ENCODE results near the gene HSPA1A. TPM values are rescaled to one million over a fixed set of nuclear protein-coding genes. Genes with fewer than 3 reads are reported as not detected.
"Not testable (repeated sequence)": the region's sequence is repeated elsewhere in the genome, so short reads cannot be mapped to it uniquely, and the experiment has no call there.

Gene HSPA1A
- total RNA-seq, 1 experiment from 2014 or later = 57.2 TPM

DNA sequence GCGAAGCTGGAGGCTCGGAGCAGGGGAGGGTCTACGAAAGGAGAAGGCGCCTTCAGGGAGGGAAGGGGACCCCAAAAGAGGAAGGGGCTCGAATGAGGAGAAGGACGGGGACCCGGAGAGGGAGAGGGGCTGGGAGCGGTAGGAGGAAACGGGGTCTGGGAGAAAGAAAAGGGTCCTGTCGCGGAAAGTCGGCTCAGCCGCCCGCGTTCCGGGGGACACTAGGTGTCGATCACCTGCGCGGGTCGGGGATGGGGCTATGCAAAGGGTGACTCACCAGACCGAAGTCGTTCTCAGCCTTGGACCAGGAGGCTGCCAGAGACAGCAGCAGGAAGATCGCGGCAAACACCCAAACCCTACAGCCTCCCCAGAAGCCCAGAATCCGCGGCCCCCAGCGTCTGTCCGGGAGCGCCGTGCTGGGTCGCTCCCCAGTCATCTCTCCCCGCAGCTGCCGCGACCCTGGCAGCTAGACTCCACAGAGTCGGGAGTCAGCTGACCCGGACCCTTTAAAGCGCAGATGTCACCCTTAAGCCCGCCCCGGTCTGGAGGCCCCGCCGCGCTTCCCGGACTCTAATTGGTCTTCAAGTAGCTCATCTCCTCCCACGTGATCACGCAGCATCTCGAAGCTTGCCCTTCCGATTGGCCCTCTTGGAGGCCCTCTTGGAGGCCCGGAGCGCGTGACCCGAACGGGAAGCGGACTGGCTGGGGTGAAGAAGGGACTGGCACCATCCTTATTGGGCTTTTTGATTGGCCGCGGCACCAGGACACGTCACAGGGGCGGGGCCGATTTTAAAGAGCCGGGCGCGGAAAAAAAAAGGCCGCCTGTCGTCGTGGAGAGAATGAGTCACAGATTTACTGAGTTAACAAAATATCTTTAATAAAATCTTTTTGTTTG lies 47.2 kb downstream of the HSPA1A start, which contains the start of gene NEU1 (continued):
- TF ChIP-seq ZNF416 (CRISPR knock-in tag; IDR thresholded peaks at IDR 0.05) (0 out of 2 replicates have a peak, but pooled peaks have one; percentile 21), NFYB (CRISPR knock-in tag; conservative IDR thresholded peaks at IDR 0.05; ENCODE audit: low read depth) (peak; percentile 73), NFE2L1 (CRISPR knock-in tag; IDR thresholded peaks at IDR 0.05) (0 out of 2 replicates have a peak, but pooled peaks have one; percentile 22)
- TF ChIP-seq, protein P1, sequence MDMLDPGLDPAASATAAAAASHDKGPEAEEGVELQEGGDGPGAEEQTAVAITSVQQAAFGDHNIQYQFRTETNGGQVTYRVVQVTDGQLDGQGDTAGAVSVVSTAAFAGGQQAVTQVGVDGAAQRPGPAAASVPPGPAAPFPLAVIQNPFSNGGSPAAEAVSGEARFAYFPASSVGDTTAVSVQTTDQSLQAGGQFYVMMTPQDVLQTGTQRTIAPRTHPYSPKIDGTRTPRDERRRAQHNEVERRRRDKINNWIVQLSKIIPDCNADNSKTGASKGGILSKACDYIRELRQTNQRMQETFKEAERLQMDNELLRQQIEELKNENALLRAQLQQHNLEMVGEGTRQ (CRISPR knock-in tag; IDR thresholded peaks at IDR 0.05) = peak; percentile 98
- TF ChIP-seq, protein P2, sequence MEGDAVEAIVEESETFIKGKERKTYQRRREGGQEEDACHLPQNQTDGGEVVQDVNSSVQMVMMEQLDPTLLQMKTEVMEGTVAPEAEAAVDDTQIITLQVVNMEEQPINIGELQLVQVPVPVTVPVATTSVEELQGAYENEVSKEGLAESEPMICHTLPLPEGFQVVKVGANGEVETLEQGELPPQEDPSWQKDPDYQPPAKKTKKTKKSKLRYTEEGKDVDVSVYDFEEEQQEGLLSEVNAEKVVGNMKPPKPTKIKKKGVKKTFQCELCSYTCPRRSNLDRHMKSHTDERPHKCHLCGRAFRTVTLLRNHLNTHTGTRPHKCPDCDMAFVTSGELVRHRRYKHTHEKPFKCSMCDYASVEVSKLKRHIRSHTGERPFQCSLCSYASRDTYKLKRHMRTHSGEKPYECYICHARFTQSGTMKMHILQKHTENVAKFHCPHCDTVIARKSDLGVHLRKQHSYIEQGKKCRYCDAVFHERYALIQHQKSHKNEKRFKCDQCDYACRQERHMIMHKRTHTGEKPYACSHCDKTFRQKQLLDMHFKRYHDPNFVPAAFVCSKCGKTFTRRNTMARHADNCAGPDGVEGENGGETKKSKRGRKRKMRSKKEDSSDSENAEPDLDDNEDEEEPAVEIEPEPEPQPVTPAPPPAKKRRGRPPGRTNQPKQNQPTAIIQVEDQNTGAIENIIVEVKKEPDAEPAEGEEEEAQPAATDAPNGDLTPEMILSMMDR (IDR thresholded peaks at IDR 0.05) = no peak
- TF ChIP-seq, protein P3, sequence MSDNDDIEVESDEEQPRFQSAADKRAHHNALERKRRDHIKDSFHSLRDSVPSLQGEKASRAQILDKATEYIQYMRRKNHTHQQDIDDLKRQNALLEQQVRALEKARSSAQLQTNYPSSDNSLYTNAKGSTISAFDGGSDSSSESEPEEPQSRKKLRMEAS (CRISPR knock-in tag; IDR thresholded peaks at IDR 0.05) = peak; percentile 54; the same call in 1 of the 2 replicates

DNA sequence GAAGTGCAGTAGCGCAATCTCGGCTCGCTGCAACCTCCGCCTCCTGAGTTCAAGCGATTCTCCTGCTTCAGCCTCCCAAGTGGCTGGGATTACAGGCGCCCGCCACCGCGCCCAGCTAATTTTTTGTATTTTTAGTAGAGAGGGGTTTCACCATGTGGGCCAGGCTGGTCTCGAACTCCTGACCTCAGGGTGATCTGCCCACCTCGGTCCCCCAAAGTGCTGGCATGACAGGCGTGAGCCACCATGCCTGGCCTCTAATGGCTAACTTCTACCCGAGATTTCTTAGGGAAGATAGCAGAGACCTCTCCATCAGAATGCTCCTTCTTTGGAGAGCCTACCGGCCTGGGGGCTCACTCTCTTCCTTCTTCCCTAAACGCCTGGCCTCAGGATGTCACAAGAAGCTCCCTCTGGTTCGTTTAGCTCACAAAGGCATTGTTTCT lies 48.8 kb downstream of the HSPA1A start:
- ChIA-PET POLR2A (interaction anchor here (0.6 to 1.9 kb wide), 6 partner anchors 37 to 288 kb away, joined by 3 to 13 read pairs (median 6); partner anchors contain the start of genes DDAH2, HSPA1B, MSH5 and PRRT1), CTCF (interaction anchor here (0.6 to 2.3 kb wide), 12 partner anchors 15 to 313 kb away, joined by 3 to 17 read pairs (median 4); partner anchors contain the start of genes LSM2, LY6G5C, MSH5 and VARS1)
- peaks cover 19% of the 10 kb centered on the region for H3K4me1 Mint-ChIP-seq
- not testable (repeated sequence) for DNase-seq (ENCODE audit: low spot score); H3K36me3 Mint-ChIP-seq; ATAC-seq; H3K9me3 Mint-ChIP-seq; H3K27me3 Mint-ChIP-seq (ENCODE audit: low read depth)
- peak overlapping the region; percentile 97 for H3K4me3 Mint-ChIP-seq
- H3K27ac Mint-ChIP-seq = peak overlapping the region; percentile 99; the same call in 1 of the 2 replicates

DNA sequence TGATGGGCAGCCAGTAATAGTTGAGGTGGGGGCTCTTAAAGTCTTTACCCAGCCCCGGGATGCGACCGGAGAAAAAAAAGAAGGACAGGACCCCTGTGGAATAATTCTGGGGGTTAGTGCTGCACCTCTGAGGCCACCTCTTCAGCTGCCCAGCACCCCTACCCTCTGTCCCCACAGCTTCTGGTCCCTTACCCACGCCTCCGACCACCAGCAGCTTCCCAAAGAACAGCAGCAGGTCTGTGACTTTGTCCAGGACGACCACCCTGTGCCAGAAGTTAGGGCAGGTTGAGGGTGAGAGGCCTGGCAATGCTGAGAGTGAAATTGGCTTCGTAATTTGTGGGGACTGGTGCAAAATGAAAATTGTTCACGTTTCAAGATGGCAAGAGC lies 49.5 kb downstream of the HSPA1A start:
- Mint-ChIP-seq H3K27ac (0 out of 2 replicates have a peak overlapping the region, but pooled peaks have one; percentile 17), H3K36me3 (peaks cover 5% of the 10 kb centered on the region), H3K4me1 (peaks cover 19% of the 10 kb centered on the region), H3K9me3 (no peaks in the 10 kb centered on the region), H3K4me3 (peak overlapping the region; percentile 97), H3K27me3 (ENCODE audit: low read depth) (peaks cover 2% of the 10 kb centered on the region; the same call in 1 of the 2 replicates)
- DNase-seq (ENCODE audit: low spot score) = no peak
- ATAC-seq = no peak
- CTCF ChIA-PET = no interaction called here
- POLR2A ChIA-PET = no interaction called here
- TF ChIP-seq, protein P4, sequence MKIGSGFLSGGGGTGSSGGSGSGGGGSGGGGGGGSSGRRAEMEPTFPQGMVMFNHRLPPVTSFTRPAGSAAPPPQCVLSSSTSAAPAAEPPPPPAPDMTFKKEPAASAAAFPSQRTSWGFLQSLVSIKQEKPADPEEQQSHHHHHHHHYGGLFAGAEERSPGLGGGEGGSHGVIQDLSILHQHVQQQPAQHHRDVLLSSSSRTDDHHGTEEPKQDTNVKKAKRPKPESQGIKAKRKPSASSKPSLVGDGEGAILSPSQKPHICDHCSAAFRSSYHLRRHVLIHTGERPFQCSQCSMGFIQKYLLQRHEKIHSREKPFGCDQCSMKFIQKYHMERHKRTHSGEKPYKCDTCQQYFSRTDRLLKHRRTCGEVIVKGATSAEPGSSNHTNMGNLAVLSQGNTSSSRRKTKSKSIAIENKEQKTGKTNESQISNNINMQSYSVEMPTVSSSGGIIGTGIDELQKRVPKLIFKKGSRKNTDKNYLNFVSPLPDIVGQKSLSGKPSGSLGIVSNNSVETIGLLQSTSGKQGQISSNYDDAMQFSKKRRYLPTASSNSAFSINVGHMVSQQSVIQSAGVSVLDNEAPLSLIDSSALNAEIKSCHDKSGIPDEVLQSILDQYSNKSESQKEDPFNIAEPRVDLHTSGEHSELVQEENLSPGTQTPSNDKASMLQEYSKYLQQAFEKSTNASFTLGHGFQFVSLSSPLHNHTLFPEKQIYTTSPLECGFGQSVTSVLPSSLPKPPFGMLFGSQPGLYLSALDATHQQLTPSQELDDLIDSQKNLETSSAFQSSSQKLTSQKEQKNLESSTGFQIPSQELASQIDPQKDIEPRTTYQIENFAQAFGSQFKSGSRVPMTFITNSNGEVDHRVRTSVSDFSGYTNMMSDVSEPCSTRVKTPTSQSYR (CRISPR knock-in tag; IDR thresholded peaks at IDR 0.05) = no peak
- TF ChIP-seq, protein P5, sequence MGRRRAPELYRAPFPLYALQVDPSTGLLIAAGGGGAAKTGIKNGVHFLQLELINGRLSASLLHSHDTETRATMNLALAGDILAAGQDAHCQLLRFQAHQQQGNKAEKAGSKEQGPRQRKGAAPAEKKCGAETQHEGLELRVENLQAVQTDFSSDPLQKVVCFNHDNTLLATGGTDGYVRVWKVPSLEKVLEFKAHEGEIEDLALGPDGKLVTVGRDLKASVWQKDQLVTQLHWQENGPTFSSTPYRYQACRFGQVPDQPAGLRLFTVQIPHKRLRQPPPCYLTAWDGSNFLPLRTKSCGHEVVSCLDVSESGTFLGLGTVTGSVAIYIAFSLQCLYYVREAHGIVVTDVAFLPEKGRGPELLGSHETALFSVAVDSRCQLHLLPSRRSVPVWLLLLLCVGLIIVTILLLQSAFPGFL (CRISPR knock-in tag; IDR thresholded peaks at IDR 0.05; ENCODE audit: borderline replicate concordance) = no peak
- TF ChIP-seq, protein P6, sequence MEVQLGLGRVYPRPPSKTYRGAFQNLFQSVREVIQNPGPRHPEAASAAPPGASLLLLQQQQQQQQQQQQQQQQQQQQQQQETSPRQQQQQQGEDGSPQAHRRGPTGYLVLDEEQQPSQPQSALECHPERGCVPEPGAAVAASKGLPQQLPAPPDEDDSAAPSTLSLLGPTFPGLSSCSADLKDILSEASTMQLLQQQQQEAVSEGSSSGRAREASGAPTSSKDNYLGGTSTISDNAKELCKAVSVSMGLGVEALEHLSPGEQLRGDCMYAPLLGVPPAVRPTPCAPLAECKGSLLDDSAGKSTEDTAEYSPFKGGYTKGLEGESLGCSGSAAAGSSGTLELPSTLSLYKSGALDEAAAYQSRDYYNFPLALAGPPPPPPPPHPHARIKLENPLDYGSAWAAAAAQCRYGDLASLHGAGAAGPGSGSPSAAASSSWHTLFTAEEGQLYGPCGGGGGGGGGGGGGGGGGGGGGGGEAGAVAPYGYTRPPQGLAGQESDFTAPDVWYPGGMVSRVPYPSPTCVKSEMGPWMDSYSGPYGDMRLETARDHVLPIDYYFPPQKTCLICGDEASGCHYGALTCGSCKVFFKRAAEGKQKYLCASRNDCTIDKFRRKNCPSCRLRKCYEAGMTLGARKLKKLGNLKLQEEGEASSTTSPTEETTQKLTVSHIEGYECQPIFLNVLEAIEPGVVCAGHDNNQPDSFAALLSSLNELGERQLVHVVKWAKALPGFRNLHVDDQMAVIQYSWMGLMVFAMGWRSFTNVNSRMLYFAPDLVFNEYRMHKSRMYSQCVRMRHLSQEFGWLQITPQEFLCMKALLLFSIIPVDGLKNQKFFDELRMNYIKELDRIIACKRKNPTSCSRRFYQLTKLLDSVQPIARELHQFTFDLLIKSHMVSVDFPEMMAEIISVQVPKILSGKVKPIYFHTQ (CRISPR knock-in tag; IDR thresholded peaks at IDR 0.05) = no peak
- TF ChIP-seq TEAD4 (CRISPR knock-in tag; IDR thresholded peaks at IDR 0.05) = no peak
- TF ChIP-seq ZNF423 (CRISPR knock-in tag; IDR thresholded peaks at IDR 0.05) = no peak
- TF ChIP-seq, protein P7, sequence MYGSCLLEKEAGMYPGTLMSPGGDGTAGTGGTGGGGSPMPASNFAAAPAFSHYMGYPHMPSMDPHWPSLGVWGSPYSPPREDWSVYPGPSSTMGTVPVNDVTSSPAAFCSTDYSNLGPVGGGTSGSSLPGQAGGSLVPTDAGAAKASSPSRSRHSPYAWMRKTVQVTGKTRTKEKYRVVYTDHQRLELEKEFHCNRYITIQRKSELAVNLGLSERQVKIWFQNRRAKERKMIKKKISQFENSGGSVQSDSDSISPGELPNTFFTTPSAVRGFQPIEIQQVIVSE (CRISPR knock-in tag; IDR thresholded peaks at IDR 0.05; ENCODE audit: borderline replicate concordance) = no peak
- TF ChIP-seq, protein P8, sequence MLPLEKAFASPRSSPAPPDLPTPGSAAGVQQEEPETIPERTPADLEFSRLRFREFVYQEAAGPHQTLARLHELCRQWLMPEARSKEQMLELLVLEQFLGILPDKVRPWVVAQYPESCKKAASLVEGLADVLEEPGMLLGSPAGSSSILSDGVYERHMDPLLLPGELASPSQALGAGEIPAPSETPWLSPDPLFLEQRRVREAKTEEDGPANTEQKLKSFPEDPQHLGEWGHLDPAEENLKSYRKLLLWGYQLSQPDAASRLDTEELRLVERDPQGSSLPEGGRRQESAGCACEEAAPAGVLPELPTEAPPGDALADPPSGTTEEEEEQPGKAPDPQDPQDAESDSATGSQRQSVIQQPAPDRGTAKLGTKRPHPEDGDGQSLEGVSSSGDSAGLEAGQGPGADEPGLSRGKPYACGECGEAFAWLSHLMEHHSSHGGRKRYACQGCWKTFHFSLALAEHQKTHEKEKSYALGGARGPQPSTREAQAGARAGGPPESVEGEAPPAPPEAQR (CRISPR knock-in tag; IDR thresholded peaks at IDR 0.05) = no peak
- no peak for TF ChIP-seq ESRRA (CRISPR knock-in tag; IDR thresholded peaks at IDR 0.05; ENCODE audit: borderline replicate concordance)
- TF ChIP-seq, protein P9, sequence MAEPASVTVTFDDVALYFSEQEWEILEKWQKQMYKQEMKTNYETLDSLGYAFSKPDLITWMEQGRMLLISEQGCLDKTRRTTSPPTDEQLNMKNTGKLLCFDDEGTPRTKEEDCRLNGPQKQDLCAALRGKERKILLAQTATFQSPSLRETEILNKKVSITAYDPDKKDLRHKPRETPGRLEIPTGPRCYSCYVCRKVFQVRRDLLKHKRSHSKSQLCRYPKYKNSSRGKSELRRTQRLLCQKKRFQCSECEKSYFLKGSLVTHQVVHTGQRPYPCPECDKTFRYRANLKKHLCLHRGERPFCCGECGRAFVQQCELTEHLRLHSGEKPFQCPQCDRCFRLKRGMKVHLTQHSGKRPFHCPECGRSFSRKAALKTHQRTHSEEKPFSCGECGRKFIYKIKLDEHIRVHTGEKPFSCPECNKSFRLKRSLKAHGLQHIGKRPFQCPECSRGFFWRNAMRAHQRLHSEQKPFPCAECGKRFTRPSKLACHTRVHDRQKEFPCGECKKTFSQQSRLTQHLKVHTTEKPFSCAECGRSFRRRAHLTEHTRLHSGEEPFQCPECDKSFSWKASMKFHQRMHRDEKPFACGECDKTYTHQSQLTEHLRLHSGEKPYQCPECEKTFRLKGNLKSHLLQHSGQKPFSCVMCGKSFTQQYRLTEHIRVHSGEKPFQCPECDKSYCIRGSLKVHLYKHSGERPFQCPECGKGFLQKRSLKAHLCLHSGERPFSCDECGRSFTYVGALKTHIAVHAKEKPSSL (CRISPR knock-in tag; conservative IDR thresholded peaks at IDR 0.05) = no peak
- TF ChIP-seq NFE2L1 (CRISPR knock-in tag; IDR thresholded peaks at IDR 0.05) = no peak

Measured in WTC11 (cell line).